Stimulated activated CD8-positive, alpha-beta memory T cell treated with anti-CD3 and anti-CD28 coated beads, Interleukin-12 subunit alpha, Interleukin-12 subunit beta, amount 100 ng/mL, for 24 hours (primary cell): ENCODE data around the gene RAD23B.
"Not testable (repeated sequence)": the region's sequence is repeated elsewhere in the genome, so short reads cannot be mapped to it uniquely, and the experiment has no call there.

Experiments
- DNase-seq: peaks from one replicate; pipeline ENCODE4 v3.0.0-alpha.2; 2020; ENCODE audit errors: extremely low read depth

Gene RAD23B

DNA sequence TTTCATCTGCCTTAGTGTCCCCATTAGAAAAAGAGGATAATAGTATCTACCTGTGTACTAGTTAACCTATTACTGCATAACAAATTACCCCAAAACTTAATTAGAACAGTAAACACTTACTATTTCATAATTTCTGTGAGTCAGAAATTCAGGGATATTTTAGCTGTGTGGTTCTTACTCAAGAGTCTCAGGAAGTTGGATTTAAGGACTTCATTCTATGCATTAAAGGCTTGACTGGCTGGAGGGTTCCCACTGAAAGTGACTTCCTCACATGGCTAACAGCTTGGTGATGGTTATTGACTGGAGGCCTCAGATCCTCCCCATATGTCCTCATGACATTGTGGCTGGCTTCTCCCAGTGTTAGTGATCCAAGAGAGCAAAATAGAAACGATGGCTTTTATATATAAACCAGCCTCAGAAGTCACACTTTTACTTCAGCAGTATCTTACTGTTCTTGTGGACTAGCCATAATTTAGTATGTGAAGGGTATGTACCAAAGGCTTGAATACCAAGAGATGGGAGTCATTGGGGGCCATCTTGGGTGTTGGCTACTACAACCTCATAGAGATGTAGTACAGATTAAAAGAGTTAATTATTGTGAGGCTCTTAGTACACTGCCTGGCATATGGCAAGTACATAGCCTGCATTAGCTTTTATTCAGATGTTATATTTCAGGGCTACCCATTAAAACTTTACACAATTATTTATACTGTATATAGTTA lies 9.9 kb downstream of the RAD23B start:
- DNase-seq: no peak

DNA sequence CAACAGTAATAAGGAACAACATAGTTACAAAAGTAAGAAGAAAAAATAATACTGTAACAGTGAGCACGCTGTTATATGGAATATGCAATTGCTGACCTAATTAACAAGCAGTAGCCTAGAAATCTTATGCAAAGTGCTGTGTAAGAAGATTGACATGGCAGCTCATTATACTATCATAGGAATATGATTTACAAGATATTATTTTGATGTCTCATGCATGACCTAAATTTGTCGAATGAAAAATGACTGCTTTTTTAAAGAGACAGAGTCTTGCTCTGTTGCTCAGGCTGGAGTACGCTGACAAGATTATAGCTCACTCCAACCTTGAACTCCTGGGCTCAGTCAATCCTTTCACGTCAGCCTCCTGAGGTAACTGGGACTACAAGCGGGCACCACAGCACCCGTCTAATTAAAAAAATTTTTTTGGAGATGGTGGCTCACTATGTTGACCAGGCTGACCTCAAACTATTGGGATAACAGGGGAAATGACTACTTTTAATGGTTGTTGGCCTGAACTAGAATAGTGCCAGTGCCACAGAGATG lies 10.5 kb downstream of the RAD23B start:
- DNase-seq: no peak

- DNase-seq: no peak
Observed at GRCh38 chr9:107294756-107295155, 11.7 kb downstream of the RAD23B start.

DNA sequence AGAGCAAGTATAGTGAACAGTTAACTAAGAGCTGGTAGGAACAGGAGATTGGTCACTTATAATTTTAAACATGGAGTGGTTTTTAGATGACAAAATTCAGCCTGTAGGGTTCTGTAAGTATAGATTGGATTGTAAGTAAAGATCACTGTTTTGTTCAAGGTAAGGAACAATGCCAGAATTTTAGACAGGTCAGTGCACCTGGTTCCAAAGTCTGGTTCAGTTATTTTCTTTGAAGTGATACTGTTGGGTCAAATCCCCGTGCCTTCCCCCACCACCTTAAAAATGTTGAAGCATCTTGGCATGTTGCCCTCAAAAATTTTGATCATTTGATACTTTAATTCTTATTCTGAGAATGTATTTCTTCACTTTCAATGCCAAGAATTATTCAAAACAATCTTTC lies 12.9 kb downstream of the RAD23B start:
- no peak for DNase-seq

GRCh38 chr9:107296592-107296991 lies 13.5 kb downstream of the RAD23B start:
- DNase-seq: not testable (repeated sequence)

- no peak for DNase-seq
Observed at GRCh38 chr9:107299437-107299836, 16.4 kb downstream of the RAD23B start.

- DNase-seq: no peak
Observed at GRCh38 chr9:107306308-107306707, 23.2 kb downstream of the RAD23B start.

- no peak for DNase-seq
Observed at GRCh38 chr9:107307331-107307730, 24.3 kb downstream of the RAD23B start.

DNA sequence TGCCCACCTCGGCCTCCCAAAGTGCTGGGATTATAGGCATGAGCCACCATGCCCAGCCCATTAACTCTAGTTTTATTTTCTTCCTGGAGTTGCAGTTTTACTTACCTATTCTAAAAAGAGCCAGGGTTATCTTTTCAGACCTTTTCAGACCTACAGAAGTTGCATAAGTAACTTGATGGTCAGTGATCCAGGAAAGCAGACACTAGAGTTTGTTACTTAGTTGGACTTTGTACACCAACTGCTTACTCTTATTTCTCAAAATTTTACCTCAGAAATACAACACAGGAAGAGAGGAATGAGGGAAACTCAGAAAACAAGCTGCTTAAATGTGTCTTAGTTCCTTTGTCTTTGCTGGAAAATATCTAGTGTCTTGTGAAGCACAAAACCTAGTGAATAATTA lies 25.4 kb downstream of the RAD23B start:
- no peak for DNase-seq

- no peak for DNase-seq
Observed at GRCh38 chr9:107309271-107309670, 26.2 kb downstream of the RAD23B start.

DNA sequence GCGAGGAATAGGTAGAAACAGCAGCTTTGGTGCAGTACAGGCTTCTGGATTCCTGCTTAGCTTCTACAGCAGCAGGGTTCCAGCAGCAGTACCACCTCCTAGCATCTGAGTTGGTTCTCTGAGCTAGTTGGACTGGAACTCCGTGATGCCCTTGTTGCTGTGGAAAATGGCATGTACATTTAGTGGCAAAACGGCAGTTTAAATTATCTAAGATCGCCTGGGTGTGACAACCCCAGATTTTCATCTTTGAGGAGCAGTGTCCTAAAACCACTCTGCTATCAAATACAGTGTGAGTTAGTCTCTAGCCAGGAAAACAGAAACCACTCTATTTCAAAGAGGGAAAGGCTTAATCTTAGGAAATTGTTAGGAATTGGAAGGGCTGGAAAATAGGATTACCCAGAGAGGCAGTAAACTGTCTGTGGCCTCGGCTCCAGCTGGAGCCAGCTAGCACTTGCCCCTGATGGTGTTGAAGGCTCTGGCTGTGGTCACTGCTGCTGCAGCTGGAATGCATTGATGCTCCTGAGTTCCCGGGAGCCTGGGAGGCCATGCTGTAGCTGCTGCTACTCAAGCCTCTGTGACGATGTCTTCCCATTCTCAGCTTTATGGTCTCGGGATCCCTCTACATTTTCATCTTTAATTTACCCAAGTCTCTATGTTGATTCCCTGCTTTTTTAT lies 29.4 kb downstream of the RAD23B start:
- DNase-seq: no peak

DNA sequence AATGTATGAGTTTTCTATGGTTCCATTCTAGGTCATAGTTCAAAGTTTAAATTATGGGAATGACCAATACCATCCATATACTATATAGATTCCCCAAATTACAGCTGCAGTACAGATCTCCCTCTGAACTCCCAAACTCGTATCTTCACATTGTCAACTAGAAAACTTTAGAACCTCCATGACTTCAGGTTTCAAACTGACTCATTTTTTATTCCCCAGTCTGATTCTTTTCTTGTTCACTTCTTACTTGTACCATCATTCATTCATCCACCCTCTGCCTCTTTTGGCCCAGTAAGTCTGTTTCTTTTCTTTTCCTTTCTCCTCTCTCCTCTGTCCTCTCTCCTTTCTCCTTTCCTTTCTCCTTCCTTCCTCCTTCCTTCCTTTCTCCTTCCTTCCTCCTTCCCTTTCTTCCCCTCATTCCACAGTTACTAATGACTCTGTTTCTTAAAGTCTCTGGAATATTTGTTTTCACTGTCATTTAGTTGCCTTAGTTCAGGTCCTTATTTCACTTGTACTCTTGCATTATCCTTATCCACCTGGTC lies 30.5 kb downstream of the RAD23B start:
- no peak for DNase-seq

- DNase-seq: no peak
Observed at GRCh38 chr9:107314763-107315162, 31.7 kb downstream of the RAD23B start.

GRCh38 chr9:107316795-107317661 lies 33.9 kb downstream of the RAD23B start:
- no peak for DNase-seq

- no peak for DNase-seq
Observed at GRCh38 chr9:107322643-107323042, 39.6 kb downstream of the RAD23B start.

DNA sequence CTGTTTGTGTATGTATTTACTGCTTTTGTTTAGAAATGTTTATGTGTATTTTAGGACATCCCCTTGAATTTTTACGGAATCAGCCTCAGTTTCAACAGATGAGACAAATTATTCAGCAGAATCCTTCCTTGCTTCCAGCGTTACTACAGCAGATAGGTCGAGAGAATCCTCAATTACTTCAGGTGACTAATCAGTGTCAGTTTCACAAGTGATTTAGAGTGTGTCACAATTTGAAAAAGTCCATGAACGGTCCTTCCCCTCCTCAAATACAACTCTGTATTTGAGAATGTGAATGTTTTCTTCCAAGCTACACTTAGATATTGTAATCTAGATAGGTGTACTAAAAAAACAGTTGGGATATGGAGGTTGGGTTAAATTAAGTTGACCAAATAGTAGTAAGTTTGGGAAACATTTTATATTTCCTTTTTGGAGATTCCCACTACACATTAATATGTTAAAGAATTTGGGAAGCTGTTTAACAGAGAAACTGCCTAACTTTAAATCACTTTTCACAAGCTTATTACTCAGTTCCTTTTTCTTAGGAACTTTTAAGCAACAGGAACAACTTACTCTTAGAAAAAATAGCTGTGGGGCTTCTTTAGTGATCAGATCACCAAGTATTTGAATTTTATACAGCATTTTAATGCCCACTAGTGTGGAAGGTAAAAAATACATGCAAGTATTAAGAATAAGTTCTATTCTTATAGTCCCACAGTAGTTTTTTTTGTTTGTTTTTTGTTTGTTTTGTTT lies 40.9 kb downstream of the RAD23B start:
- no peak for DNase-seq

DNA sequence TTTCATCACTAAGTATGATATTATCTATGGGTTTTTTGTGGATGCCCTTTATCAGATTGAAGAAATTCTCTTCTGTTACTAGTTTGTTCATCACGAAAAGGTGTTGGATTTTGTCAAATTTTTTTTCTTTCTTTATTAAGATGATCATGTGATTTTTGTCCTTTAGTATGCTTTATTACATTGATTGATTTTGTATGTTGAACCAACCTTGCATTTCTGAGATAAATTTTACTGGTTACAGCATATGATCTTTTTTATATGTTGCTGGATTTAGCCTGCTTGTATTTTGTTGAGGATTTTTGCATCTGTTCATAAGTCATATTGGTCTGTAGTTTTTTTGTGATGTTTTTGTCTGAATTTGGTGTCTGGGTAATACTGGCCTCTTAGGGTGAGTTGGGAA lies 42.8 kb downstream of the RAD23B start:
- DNase-seq: no peak

- no peak for DNase-seq
Observed at GRCh38 chr9:107328510-107328909, 45.4 kb downstream of the RAD23B start.

DNA sequence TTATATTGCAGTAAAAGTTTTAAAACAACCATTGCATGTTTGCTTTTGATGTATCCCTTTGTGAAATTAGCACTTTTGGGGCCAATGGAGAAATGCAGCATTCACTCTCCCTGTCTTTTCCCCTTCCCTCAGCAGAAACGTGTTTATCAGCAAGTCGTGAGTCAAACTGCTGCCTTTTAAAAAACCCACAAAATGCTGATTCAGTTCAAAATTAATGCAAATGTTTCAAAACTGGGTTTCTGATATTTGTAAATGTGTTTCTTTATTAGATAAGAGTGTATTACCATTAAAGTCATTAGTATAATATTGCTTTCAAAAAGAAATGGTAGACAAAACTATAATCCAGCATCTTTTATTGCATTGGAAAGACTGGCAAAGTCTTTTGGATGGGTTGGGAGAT lies 47.3 kb downstream of the RAD23B start:
- no peak for DNase-seq

DNA sequence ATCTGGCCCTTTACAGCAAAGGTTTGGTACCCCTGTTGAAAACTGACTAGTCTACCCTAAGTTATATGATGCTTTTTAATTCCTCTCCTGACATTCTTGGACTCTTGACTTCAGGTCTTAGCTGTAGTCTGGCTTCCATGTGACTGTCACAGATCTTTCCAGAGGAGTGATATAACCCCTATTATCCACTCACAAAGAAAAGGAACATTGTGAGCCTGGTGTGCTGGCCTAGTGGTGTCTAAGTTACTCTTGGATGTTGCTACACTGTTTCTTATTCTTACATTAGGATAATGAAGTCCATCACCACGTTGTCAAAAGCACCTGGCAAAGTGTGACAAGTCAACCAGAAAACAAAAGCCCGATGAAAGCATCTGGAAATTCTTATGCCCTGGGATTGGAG lies 49.8 kb downstream of the RAD23B start:
- DNase-seq: no peak

DNA sequence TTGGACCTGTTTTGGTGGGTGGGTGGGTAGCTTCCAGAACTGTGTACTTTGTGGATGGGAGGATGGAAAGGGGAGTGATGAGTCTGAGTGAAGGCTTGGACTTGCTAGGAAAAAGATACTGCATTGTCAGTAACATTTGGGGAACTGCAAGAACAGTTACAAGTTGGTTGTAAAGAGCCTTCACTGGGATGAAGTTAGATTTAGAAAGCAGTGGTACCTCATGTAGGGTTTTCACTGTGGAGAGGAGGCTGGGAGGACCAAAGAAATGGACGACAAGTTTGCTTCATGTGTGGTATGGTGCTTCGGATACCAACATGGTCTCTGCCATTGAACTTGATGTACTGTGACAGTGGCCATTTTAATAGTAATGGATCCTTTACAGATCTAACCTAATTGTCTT lies 50.3 kb downstream of the RAD23B start:
- DNase-seq: no peak
